Stomach smooth muscle (tissue), 2 donors: Measurements from ENCODE around the gene GRID1.

Experiments used
- H3K27ac ChIP-seq: one replicate; pipeline ENCODE4 v1.7.0; 2013; ENCODE audit warnings: mild to moderate bottlenecking, low read length, inconsistent platforms
- H3K27me3 ChIP-seq, 2 donors: one replicate each; pipeline ENCODE4 v1.7.0; 2013; ENCODE audit warnings: low read length in 2 of 2; ENCODE audit not compliant: insufficient read depth in 2 of 2, control insufficient read depth in 1 of 2
- H3K36me3 ChIP-seq, 2 donors: one replicate each; pipeline ENCODE4 v1.7.0; 2013; ENCODE audit warnings: low read length in 2 of 2; ENCODE audit not compliant: control insufficient read depth in 2 of 2, insufficient read depth in 2 of 2
- H3K4me1 ChIP-seq: one replicate; pipeline ENCODE4 v1.7.0; 2013; ENCODE audit warnings: low read length; ENCODE audit not compliant: control insufficient read depth, insufficient read depth
- H3K4me3 ChIP-seq, 2 donors: one replicate each; pipeline ENCODE4 v1.7.0; 2013; ENCODE audit warnings: low read length in 2 of 2
- H3K9ac ChIP-seq, 2 donors: one replicate each; pipeline ENCODE4 v1.7.0; 2013; ENCODE audit warnings: low read length in 2 of 2, mild to moderate bottlenecking in 1 of 2
- H3K9me3 ChIP-seq, 2 donors: one replicate each; pipeline ENCODE4 v1.7.0; 2013; ENCODE audit warnings: low read length in 2 of 2; ENCODE audit not compliant: control insufficient read depth in 2 of 2
- donor health status: healthy.
- donor health status: Pancreatic carcinoma.

Gene GRID1

GRCh38 chr10:86130041-86130440, 236.6 kb downstream of the GRID1 start:
- no peaks in the 10 kb centered on the region for H3K4me1 ChIP-seq
- H3K27ac ChIP-seq = no peak overlapping the region
- peaks cover 0 to 2% of the 10 kb centered on the region in 2 donors for H3K36me3 ChIP-seq
- peaks cover 0 to 3% of the 10 kb centered on the region in 2 donors for H3K9me3 ChIP-seq
- no peak overlapping the region for H3K9ac ChIP-seq
- H3K4me3 ChIP-seq = no peak overlapping the region
- no peaks in the 10 kb centered on the region for H3K27me3 ChIP-seq

- Histone ChIP-seq H3K27me3 (no peaks in the 10 kb centered on the region), H3K4me3 (no peak overlapping the region), H3K4me1 (no peaks in the 10 kb centered on the region), H3K9me3 (peaks cover 0 to 3% of the 10 kb centered on the region in 2 donors), H3K9ac (no peak overlapping the region), H3K27ac (no peak overlapping the region), H3K36me3 (no peaks in the 10 kb centered on the region)
Measured at GRCh38 chr10:86128360-86128759, 238.2 kb downstream of the GRID1 start.

GRCh38 chr10:86127274-86127819, 239.2 kb downstream of the GRID1 start:
- no peak overlapping the region for H3K4me3 ChIP-seq
- H3K9ac ChIP-seq = no peak overlapping the region
- H3K27me3 ChIP-seq = no peaks in the 10 kb centered on the region
- peaks cover 0 to 3% of the 10 kb centered on the region in 2 donors for H3K9me3 ChIP-seq
- H3K27ac ChIP-seq = no peak overlapping the region
- H3K4me1 ChIP-seq = no peaks in the 10 kb centered on the region
- no peaks in the 10 kb centered on the region for H3K36me3 ChIP-seq

GRCh38 chr10:86124734-86125133, 241.9 kb downstream of the GRID1 start:
- H3K4me1 ChIP-seq = no peaks in the 10 kb centered on the region
- H3K4me3 ChIP-seq = no peak overlapping the region
- no peaks in the 10 kb centered on the region for H3K9me3 ChIP-seq
- H3K27me3 ChIP-seq = no peaks in the 10 kb centered on the region
- no peak overlapping the region for H3K27ac ChIP-seq
- no peaks in the 10 kb centered on the region for H3K36me3 ChIP-seq
- H3K9ac ChIP-seq = no peak overlapping the region

GRCh38 chr10:86123715-86124114, 242.9 kb downstream of the GRID1 start:
- H3K27me3 ChIP-seq = no peaks in the 10 kb centered on the region
- H3K9ac ChIP-seq = no peak overlapping the region
- no peak overlapping the region for H3K4me3 ChIP-seq
- H3K4me1 ChIP-seq = no peaks in the 10 kb centered on the region
- H3K9me3 ChIP-seq = no peaks in the 10 kb centered on the region
- H3K36me3 ChIP-seq = no peaks in the 10 kb centered on the region
- H3K27ac ChIP-seq = no peak overlapping the region

- no peaks in the 10 kb centered on the region for H3K36me3 ChIP-seq
- H3K4me3 ChIP-seq = no peak overlapping the region
- no peak overlapping the region for H3K9ac ChIP-seq
- no peaks in the 10 kb centered on the region for H3K9me3 ChIP-seq
- H3K27ac ChIP-seq = no peak overlapping the region
- H3K27me3 ChIP-seq = no peaks in the 10 kb centered on the region
- H3K4me1 ChIP-seq = no peaks in the 10 kb centered on the region
Measured at GRCh38 chr10:86123304-86123703, 243.3 kb downstream of the GRID1 start.

GRCh38 chr10:86122646-86123045, 243.9 kb downstream of the GRID1 start:
- no peak overlapping the region for H3K4me3 ChIP-seq
- no peaks in the 10 kb centered on the region for H3K9me3 ChIP-seq
- no peak overlapping the region for H3K9ac ChIP-seq
- H3K27ac ChIP-seq = no peak overlapping the region
- H3K27me3 ChIP-seq = no peaks in the 10 kb centered on the region
- H3K36me3 ChIP-seq = no peaks in the 10 kb centered on the region
- H3K4me1 ChIP-seq = no peaks in the 10 kb centered on the region

- Histone ChIP-seq H3K4me3 (no peak overlapping the region), H3K9ac (no peak overlapping the region), H3K36me3 (no peaks in the 10 kb centered on the region), H3K27me3 (no peaks in the 10 kb centered on the region), H3K9me3 (no peaks in the 10 kb centered on the region), H3K27ac (no peak overlapping the region), H3K4me1 (no peaks in the 10 kb centered on the region)
Measured at GRCh38 chr10:86121200-86121599, 245.4 kb downstream of the GRID1 start.

- H3K9ac ChIP-seq = no peak overlapping the region
- H3K4me1 ChIP-seq = no peaks in the 10 kb centered on the region
- no peaks in the 10 kb centered on the region for H3K36me3 ChIP-seq
- no peaks in the 10 kb centered on the region for H3K9me3 ChIP-seq
- H3K27me3 ChIP-seq = no peaks in the 10 kb centered on the region
- H3K4me3 ChIP-seq = no peak overlapping the region
- no peak overlapping the region for H3K27ac ChIP-seq
Measured at GRCh38 chr10:86117051-86117450, 249.5 kb downstream of the GRID1 start.

GRCh38 chr10:86113983-86114382, 252.6 kb downstream of the GRID1 start:
- no peak overlapping the region for H3K27ac ChIP-seq
- H3K36me3 ChIP-seq = no peaks in the 10 kb centered on the region
- H3K9ac ChIP-seq = no peak overlapping the region
- no peaks in the 10 kb centered on the region for H3K27me3 ChIP-seq
- H3K4me1 ChIP-seq = no peaks in the 10 kb centered on the region
- no peak overlapping the region for H3K4me3 ChIP-seq
- H3K9me3 ChIP-seq = no peaks in the 10 kb centered on the region

GRCh38 chr10:86113501-86113900, 253.1 kb downstream of the GRID1 start:
- no peak overlapping the region for H3K4me3 ChIP-seq
- no peaks in the 10 kb centered on the region for H3K4me1 ChIP-seq
- no peaks in the 10 kb centered on the region for H3K36me3 ChIP-seq
- no peak overlapping the region for H3K27ac ChIP-seq
- no peaks in the 10 kb centered on the region for H3K27me3 ChIP-seq
- no peak overlapping the region for H3K9ac ChIP-seq
- H3K9me3 ChIP-seq = no peaks in the 10 kb centered on the region
